AG10803 (cell line): ENCODE results near the gene IPCEF1.

ENCODE experiments used
- DNase-seq: peaks from one replicate; pipeline ENCODE4 v3.0.0; 2010; ENCODE audit warnings: low read depth
- H3K4me3 ChIP-seq: 2 replicates; pipeline ENCODE4 v1.5.1; 2011; ENCODE audit warnings: mild to moderate bottlenecking, low read length, control low read depth
- CTCF ChIP-seq: conservative IDR thresholded peaks from 2 replicates; pipeline ENCODE4 v1.5.1; 2011; ENCODE audit warnings: mild to moderate bottlenecking, low read length, control low read depth, inconsistent platforms

Gene IPCEF1

DNA sequence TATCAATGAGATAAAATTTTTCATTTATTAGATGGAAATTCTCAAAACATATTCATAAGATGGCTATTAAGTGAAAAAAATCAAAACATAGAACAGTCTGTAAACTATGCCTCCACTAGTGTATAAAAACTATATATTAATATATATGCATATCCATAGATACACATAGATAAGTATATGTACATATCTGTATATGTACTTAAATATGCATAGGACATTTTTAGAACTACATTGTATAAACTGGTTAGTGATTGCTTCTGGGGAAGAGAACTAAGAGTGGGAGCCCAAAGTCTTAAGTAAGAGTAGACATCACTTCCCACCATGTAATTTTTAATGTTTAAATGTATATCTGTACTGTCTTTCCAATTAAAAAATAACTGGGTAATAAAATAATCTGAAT, 31.5 kb downstream of the IPCEF1 start:
- TF ChIP-seq CTCF: no peak
- no peak overlapping the region for H3K4me3 ChIP-seq
- DNase-seq: no peak

DNA sequence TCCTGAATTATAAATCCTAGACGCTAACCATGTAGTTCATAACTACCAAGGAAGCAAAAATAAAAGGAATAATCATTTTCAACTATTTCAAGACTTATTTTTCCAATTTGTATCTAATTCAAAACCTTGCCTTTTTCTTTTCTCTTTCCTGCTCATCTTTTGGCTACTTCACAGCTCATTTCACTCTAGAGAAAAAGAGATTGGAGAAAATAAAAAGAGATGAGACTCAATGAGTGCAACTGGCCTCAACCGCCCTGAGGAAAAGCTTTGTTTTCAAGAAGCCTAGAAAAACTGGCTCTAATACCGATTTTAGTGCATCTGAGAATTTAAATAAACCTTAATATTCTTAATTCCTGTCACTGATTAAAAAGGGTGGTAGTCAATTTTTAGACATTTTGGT, 36.4 kb downstream of the IPCEF1 start:
- no peak for DNase-seq
- H3K4me3 ChIP-seq: no peak overlapping the region
- TF ChIP-seq CTCF: no peak

- H3K4me3 ChIP-seq: peak overlapping the region; percentile 35
- no peak for TF ChIP-seq CTCF
- peak; percentile 91 for DNase-seq
Measured at GRCh38 chr6:154319231-154319858, 37.3 kb downstream of the IPCEF1 start.

DNA sequence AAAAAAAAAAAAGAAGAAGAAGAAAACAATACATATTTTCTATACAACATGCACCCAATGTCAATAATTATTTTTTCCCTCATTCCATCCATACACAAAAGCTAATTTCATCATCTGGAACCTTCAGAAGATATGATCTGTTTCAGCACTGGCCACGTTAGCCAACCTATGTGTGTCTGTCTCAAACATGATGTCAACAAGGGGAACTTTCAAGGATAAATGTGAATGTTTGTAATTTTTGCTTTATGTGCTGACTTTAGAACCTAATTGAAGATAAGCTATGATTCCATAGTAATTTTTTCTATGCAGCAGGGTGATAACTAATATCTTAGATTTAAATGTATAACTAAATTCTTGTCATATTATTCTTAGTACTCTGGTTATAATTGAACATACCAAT, 37.9 kb downstream of the IPCEF1 start:
- DNase-seq: peak; percentile 59
- TF ChIP-seq CTCF: no peak
- H3K4me3 ChIP-seq: no peak overlapping the region

DNA sequence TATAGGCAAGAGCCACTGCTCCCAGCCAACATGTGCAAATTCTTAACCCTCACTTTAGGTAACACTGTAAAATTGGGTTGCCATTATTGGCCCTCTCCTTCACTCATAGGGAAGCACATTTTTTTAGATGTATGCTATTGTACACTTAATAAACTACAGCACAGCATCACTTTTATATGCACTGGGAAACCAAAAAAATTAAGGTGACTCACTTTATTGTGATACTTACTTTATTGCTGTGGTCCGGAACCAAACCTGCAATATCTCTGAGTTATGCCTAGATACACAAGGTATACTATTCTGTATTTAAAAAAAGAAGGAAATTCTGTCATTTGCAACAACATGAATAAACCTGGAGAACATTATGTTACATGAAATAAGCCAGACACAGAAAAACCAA, 40.5 kb downstream of the IPCEF1 start:
- no peak overlapping the region for H3K4me3 ChIP-seq
- no peak for DNase-seq
- no peak for TF ChIP-seq CTCF

DNA sequence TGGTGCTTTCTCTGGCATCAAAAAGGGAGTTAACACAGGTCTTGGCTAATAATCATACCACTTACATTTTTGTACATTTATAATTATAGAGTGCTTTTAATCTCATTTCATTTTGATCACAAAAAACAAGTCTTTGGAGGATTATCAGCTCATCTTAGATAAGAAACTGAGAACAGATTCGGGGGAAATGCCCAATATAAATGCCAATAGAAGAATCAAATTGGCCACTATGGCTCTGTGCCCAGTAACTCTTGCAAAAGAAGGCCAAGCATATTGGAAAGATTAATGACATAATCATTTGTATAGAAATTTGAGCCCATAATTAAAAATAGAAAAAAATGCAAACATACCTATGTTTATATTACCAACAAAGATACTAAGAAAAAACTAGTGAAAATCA, 42.5 kb downstream of the IPCEF1 start:
- DNase-seq: peak; percentile 21
- H3K4me3 ChIP-seq: no peak overlapping the region
- TF ChIP-seq CTCF: no peak

- TF ChIP-seq CTCF: no peak
Measured at GRCh38 chr6:154308986-154309385, 47.6 kb downstream of the IPCEF1 start.

More at GRCh38 chr6:154308986-154309385, 47.6 kb downstream of the IPCEF1 start:
- no peak for DNase-seq
- H3K4me3 ChIP-seq: no peak overlapping the region
